Stimulated activated CD4-positive, alpha-beta T cell treated with anti-CD3 and anti-CD28 coated beads, Interleukin-15, amount 100 ng/mL, for 48 hours (primary cell): ENCODE measurements around the gene MITF.

Experiments used
- DNase-seq, 2 donors: peaks; one replicate each; pipeline ENCODE4 v3.0.0-alpha.2; 2020; ENCODE audit warnings: low read depth in 2 of 2

Gene MITF

DNA sequence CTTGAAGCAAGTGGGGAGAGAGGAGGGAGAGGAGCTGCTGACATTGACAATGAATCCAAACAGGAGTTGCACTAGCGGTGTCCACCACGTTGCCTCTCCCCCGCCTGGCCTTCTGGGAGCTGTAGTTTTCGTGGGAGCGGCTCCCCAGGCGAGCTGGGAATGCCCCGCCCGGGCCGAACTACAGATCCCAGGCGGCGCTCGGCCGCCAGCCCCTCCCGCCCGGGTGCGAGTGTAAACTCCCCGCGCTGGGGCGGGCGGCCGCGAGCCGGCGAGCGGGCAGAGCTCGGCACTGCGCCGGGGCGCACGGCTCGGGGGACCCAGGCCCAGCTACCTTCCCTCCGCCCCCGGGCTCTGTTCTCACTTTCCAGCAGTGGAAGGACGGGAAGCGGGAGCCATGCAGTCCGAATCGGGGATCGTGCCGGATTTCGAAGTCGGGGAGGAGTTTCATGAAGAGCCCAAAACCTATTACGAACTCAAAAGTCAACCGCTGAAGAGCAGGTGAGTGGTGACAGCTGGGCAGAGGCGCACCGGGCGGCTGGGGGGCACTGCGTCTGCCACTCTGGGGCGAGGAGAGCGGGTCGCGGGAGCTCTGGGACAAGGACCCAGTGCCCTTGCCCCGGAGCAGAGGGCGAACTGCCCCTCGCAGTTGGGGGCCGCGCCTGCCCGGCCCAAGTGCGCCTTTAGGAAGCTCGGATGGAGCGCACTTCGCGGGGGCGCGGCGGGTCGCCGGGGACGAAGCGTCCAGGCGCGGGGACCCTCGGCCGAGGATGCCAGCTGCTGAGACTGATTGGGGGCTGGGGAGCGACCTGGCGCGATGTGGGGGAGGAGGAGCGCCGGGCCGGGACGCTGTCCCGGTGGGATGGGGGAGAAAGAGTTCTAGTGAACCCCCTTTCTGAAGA lies at the start of gene MITF:
TSS of gene MITF (plus strand) at position 261 of the 899 bp plus-strand sequence. CDS start at position 395, 134 bp downstream.
- DNase-seq = peak; percentile 31 to 33

DNA sequence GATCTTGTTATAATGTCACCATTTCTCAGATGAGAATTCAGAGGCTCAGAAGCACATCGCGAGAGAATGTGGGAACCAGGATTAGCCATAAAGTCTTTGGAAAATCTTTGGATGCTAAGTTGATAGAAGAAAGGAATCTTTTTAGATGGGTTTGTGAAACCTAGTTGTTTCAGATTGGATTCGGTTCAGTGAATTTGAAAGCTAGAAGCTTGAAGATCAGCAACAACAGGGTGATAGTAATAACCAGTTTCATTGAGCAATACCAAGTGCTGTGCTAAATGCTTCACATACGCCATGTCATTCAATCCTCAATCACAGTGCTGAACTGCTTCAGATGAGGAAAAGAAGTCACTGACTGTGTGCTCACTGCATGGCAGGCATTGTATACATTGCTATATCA lies 47.4 kb upstream of the MITF start:
- DNase-seq = no peak

- DNase-seq = no peak
Observed at GRCh38 chr3:69692761-69693160, 46.5 kb upstream of the MITF start.

DNA sequence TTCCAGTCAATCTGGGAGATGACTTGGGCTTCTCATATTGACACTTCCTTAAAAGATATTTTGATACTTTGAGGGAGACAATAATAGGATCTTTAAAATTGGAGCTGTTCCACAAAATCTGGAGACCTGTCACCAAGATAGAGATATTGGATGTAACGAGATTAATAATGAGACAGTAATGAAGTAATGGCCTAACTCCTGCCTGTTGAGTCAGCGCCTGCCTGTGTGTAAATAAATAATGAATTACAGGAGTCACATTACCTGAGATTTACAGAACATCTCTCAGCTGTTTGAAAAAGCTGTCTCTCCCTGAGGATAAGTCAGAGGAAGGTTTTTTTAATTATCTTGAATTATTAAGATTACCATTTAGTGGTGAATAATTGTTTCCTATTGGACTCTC lies 43.8 kb upstream of the MITF start:
- no peak for DNase-seq

GRCh38 chr3:69695933-69696332 lies 43.3 kb upstream of the MITF start:
- no peak for DNase-seq

GRCh38 chr3:69696367-69696766 lies 42.9 kb upstream of the MITF start:
- DNase-seq = no peak

DNA sequence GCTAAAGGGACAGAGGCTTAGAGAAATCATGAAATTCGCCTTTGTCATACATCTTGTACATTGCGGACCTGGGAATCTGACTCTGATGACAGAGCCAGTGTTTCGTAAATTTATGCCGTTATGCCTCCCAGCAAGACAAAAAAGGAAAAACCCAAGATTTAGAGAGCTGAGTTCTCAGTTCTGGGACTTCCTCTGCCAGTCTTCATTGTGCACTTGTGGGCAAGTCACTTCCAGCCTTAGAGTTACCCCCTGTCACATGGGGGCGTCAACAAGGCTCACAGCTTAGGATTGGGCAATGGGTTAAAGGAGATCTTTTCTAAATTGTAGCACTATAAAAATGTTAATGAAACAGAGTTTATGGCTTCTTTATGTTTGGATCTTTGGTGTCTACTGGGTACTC lies 41.9 kb upstream of the MITF start:
- no peak for DNase-seq

DNA sequence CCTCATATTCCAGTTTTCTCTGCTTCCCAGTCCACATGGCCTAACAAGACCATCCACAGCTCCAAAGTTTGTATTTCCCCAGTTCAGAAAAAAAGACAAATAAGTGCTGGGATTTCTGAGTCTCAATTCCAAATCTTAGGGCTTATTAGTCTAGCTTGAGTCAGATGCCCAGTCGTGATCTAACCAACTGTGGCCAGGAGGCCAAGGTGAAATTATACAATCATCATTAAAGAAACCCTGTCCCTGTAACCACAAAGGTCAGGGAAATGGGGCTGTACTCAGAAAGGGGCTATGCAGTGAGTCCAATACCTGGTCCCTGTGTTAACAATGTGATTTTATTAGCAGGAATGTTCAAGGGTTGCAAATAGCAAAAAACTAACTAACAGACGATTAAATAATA lies 40.5 kb upstream of the MITF start:
- DNase-seq = no peak

DNA sequence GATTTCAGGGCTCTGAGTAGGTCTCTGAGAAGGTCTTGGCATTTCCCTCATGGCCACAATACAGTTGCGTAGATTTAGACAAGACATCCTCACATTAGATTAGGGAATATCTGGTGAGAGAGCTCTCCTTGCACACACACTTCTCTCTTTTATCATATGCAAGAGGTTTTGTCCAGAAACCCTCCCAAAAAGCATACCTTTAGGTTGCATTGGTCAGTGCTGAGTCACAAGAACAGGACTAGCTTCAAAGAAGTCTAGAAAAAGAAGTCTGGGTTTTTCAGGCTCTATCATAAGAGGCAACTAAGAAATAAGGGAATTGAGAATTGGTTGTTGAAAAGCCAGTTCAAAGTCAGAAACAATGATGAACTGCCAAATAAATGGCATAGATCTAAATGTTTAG lies 40.1 kb upstream of the MITF start:
- no peak for DNase-seq

- DNase-seq = no peak
Observed at GRCh38 chr3:69700949-69701348, 38.3 kb upstream of the MITF start.

GRCh38 chr3:69710153-69710977 lies 28.9 kb upstream of the MITF start:
- no peak for DNase-seq

- DNase-seq = no peak
Observed at GRCh38 chr3:69712269-69712668, 27.0 kb upstream of the MITF start.

DNA sequence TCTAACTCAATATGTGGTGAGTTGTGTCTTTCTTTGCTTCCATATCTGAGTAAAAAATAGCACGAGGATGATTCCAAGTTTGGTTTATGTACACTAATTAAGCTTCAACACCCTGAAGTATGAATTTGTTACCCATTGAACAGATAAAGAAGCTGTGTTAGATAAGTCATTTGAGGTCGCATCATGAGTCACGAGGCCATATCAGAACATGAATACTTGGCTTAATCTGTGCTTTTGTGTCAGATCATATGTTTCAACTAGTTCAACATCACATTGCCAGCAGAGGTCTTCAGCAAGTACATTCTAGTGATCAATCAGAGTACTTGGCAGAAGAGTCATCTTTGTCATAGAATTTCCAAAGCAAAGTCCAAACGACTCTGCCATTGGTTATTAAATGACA lies 26.3 kb upstream of the MITF start:
- DNase-seq = no peak

GRCh38 chr3:69715204-69715603 lies 24.1 kb upstream of the MITF start:
- no peak for DNase-seq

- no peak for DNase-seq
Observed at GRCh38 chr3:69716119-69716518, 23.1 kb upstream of the MITF start.

GRCh38 chr3:69718866-69719586 lies 20.2 kb upstream of the MITF start:
- no peak for DNase-seq

DNA sequence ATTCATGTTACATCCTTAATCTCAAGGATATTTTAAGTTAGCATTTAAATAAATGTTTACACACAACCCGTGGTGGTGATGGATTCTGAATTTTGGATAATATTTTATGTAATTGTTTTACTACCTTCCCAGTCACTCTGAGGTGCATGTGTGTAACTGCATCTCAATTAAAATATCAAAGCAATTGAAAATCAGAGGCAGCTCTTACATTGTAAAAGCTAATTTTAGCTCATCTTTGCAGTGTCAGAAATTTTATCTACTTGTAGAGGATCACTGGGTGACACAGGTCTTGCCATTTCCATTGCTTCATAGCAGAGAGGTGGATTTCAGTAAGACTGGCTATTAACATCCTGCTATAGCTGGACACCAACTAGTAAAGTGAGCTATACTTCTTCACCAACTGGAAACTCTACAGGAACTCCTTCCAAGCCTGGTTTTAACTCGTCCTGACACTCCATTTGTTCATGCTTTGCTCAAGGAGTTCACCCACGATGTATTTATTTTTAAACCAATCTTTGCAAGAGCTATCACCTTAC lies 19.6 kb upstream of the MITF start:
- DNase-seq = no peak

DNA sequence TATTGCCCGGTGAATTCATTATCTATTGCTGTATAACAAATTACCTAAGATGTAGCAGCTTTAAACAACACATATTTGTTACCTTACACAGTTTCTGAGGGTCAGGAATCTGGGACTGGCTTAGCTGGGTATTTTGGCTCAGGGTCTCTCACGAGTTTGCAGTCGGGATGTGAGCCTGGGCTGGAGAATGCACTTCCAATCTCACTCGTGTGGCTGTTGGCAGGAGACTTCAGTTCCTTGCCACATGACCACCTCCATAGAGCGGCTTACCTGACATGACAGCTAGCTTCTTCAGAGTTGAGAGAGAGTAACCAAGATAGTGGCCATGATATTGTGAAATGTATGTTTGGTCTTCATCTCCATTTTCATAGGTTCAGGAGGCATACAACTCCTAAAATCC lies 18.4 kb upstream of the MITF start:
- DNase-seq = no peak

- DNase-seq = no peak
Observed at GRCh38 chr3:69723389-69723788, 15.9 kb upstream of the MITF start.

DNA sequence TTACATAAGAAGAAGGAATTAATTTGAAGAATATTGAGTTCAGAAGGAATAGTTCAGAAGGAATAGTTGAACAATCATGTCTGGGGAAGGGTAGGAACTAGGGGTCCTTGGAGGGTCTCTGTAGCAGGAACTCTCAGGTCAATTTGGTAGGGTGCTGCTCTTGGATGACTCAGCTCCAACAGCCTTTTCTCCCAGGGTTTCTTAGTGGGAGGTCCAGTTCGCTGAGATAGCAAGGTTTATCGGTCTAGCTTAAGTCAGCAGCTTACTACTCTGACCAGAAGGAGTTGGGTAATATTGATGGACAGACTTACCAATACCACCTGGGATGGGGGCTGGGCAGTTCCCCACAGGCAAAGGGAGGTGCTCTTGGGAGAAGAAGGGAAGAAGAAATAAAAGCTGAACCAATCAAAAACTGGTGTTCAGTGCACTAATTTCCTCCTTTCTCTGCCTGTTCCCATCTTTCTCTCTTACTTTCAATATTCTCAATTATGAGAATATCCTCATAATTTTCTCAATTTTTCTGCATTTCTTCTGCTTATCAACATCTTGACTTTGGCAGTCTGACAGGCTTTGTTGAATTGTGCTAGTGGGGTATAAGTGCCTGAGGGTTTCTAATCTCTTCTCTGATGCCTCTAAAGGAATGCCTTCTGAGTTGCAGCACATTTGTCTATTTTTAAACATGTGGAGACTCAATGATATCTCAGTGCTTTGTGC lies 14.4 kb upstream of the MITF start:
- DNase-seq = no peak

DNA sequence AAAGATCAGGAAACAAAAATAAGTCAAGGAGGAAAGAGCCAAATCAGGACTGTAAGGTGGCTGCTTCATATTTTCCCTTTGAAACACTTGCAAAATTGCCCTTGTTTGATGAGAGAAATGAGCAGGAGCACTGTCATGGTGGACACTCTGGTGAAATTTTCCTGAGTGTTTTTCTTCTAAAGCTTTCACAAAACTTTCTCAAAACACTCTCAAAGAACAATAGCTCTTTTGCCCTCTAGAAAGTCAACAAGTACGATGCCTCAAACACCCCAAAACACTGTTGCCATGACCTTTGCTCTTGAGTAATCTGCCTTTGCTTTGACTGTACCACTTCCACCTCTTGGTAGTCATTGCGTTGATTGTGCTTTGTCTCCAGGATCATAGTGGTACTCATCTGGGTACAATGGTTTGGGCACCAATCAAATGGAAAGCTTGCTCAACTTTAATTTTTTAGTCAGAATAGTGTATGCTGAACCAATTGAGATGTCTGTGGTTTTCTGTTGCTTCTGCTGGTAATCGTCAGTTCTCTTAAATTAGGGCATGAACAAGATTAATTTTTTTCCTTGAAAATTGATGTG lies 13.2 kb upstream of the MITF start:
- DNase-seq = no peak
